MM.1S (cell line): ENCODE measurements around the gene NDUFAF4.

Experiments
- DNase-seq: peaks from one replicate; pipeline ENCODE4 v3.0.0-alpha.2; 2015
- H2AFZ ChIP-seq: fragments of 300-600 bp; sonication (generic); 2 replicates; pipeline ENCODE4 v1.6.0; 2016; ENCODE audit warnings: antibody characterized with exemption, low read length
- H3F3A ChIP-seq: fragments of 300-600 bp; sonication (generic); 2 replicates; pipeline ENCODE4 v1.6.1; 2016; ENCODE audit warnings: mild to moderate bottlenecking, antibody characterized with exemption, low read length, moderate library complexity, mixed read lengths; ENCODE audit not compliant: insufficient read depth
- H3K27ac ChIP-seq: fragments of 300-600 bp; sonication (generic); 2 replicates; pipeline ENCODE4 v1.5.1; 2016; ENCODE audit warnings: mild to moderate bottlenecking, low read length
- H3K27me3 ChIP-seq: fragments of 300-600 bp; sonication (generic); replicated peaks from 2 replicates; pipeline ENCODE4 v1.6.0; 2016; ENCODE audit warnings: low read length; ENCODE audit not compliant: insufficient read depth
- H3K36me3 ChIP-seq: fragments of 300-600 bp; sonication (generic); replicated peaks from 2 replicates; pipeline ENCODE4 v1.6.1; 2016; ENCODE audit warnings: mild to moderate bottlenecking, low read length, mixed read lengths; ENCODE audit not compliant: insufficient read depth
- H3K4me1 ChIP-seq: fragments of 300-600 bp; sonication (generic); 2 replicates; pipeline ENCODE4 v1.6.1; 2016; ENCODE audit warnings: low read length, mixed read lengths
- H3K4me2 ChIP-seq: fragments of 300-600 bp; sonication (generic); 2 replicates; pipeline ENCODE4 v1.6.0; 2016; ENCODE audit warnings: low read depth, low read length
- H3K4me3 ChIP-seq: fragments of 300-600 bp; sonication (generic); 2 replicates; pipeline ENCODE4 v1.5.1; 2016; ENCODE audit warnings: low read length, mixed read lengths
- H3K79me2 ChIP-seq: fragments of 300-600 bp; sonication (generic); 2 replicates; pipeline ENCODE4 v1.6.1; 2016; ENCODE audit warnings: mixed run types, low read length, mixed read lengths
- H3K9ac ChIP-seq: fragments of 300-600 bp; sonication (generic); 2 replicates; pipeline ENCODE4 v1.6.1; 2016; ENCODE audit warnings: low read length, mixed read lengths
- H3K9me2 ChIP-seq: fragments of 300-600 bp; sonication (generic); replicated peaks from 2 replicates; pipeline ENCODE4 v1.6.1; 2016; ENCODE audit warnings: mild to moderate bottlenecking, low read length, mixed read lengths; ENCODE audit not compliant: insufficient read depth
- H3K9me3 ChIP-seq: fragments of 300-600 bp; sonication (generic); replicated peaks from 2 replicates; pipeline ENCODE4 v1.6.1; 2016; ENCODE audit warnings: mild to moderate bottlenecking, low read length, mixed read lengths; ENCODE audit not compliant: insufficient read depth
- H4K20me1 ChIP-seq: fragments of 300-600 bp; sonication (generic); 2 replicates; pipeline ENCODE4 v1.6.1; 2016; ENCODE audit warnings: mild to moderate bottlenecking, low read length, moderate library complexity, mixed read lengths; ENCODE audit not compliant: insufficient read depth
- EZH2 ChIP-seq: fragments of 300-600 bp; sonication (generic); optimal IDR thresholded peaks from 2 replicates; pipeline ENCODE3; 2017; ENCODE audit warnings: low read depth, mild to moderate bottlenecking, antibody characterized with exemption, low read length, mixed read lengths
- EZH2phosphoT487 ChIP-seq: fragments of 300-600 bp; sonication (generic); IDR thresholded peaks from 2 replicates; pipeline ENCODE4 v1.6.1; 2018; ENCODE audit warnings: antibody characterized with exemption, low read length
- TF ChIP-seq, protein P1 (sequence below): fragments of 300-600 bp; sonication (generic); IDR thresholded peaks from 2 replicates; pipeline ENCODE4 v1.5.1; 2016; ENCODE audit warnings: antibody characterized with exemption, low read length, mixed read lengths

The NDUFAF4 gene

GRCh38 chr6:96851858-96852257 is 45.8 kb downstream of the NDUFAF4 start:
- TF ChIP-seq, protein P1, sequence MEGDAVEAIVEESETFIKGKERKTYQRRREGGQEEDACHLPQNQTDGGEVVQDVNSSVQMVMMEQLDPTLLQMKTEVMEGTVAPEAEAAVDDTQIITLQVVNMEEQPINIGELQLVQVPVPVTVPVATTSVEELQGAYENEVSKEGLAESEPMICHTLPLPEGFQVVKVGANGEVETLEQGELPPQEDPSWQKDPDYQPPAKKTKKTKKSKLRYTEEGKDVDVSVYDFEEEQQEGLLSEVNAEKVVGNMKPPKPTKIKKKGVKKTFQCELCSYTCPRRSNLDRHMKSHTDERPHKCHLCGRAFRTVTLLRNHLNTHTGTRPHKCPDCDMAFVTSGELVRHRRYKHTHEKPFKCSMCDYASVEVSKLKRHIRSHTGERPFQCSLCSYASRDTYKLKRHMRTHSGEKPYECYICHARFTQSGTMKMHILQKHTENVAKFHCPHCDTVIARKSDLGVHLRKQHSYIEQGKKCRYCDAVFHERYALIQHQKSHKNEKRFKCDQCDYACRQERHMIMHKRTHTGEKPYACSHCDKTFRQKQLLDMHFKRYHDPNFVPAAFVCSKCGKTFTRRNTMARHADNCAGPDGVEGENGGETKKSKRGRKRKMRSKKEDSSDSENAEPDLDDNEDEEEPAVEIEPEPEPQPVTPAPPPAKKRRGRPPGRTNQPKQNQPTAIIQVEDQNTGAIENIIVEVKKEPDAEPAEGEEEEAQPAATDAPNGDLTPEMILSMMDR = no peak
- TF ChIP-seq EZH2 (no peak), EZH2phosphoT487 (no peak)
- DNase-seq = no peak
- Histone ChIP-seq H3K79me2 (no peaks in the 10 kb centered on the region), H3K27me3 (no peaks in the 10 kb centered on the region), H3F3A (no peaks in the 10 kb centered on the region), H3K4me3 (no peak overlapping the region), H4K20me1 (no peaks in the 10 kb centered on the region), H3K9me3 (no peaks in the 10 kb centered on the region), H2AFZ (no peak overlapping the region), H3K27ac (no peak overlapping the region), H3K9ac (no peak overlapping the region), H3K4me2 (no peak overlapping the region), H3K4me1 (no peaks in the 10 kb centered on the region), H3K9me2 (no peaks in the 10 kb centered on the region), H3K36me3 (no peaks in the 10 kb centered on the region)

- Histone ChIP-seq H3K9me3 (no peaks in the 10 kb centered on the region), H4K20me1 (no peaks in the 10 kb centered on the region), H3K9me2 (no peaks in the 10 kb centered on the region), H3K27me3 (no peaks in the 10 kb centered on the region), H3F3A (no peaks in the 10 kb centered on the region), H3K27ac (no peak overlapping the region), H3K79me2 (no peaks in the 10 kb centered on the region), H3K4me3 (no peak overlapping the region), H3K4me1 (no peaks in the 10 kb centered on the region), H3K9ac (no peak overlapping the region), H3K36me3 (no peaks in the 10 kb centered on the region), H3K4me2 (no peak overlapping the region), H2AFZ (no peak overlapping the region)
- DNase-seq = no peak
- TF ChIP-seq EZH2phosphoT487 = no peak
- TF ChIP-seq EZH2 = no peak
- TF ChIP-seq, protein P1 = no peak
Observed at GRCh38 chr6:96849615-96850014, 48.1 kb downstream of the NDUFAF4 start.

GRCh38 chr6:96844530-96844929 is 53.2 kb downstream of the NDUFAF4 start:
- H3K9ac ChIP-seq = no peak overlapping the region
- H3K9me2 ChIP-seq = no peaks in the 10 kb centered on the region
- no peak for DNase-seq
- H3K4me3 ChIP-seq = no peak overlapping the region
- no peak for TF ChIP-seq EZH2phosphoT487
- TF ChIP-seq, protein P1 = no peak
- TF ChIP-seq EZH2 = no peak
- no peaks in the 10 kb centered on the region for H3F3A ChIP-seq
- no peaks in the 10 kb centered on the region for H3K79me2 ChIP-seq
- no peaks in the 10 kb centered on the region for H3K4me1 ChIP-seq
- no peak overlapping the region for H2AFZ ChIP-seq
- no peaks in the 10 kb centered on the region for H3K36me3 ChIP-seq
- H3K4me2 ChIP-seq = no peak overlapping the region
- H3K27me3 ChIP-seq = no peaks in the 10 kb centered on the region
- H3K27ac ChIP-seq = no peak overlapping the region
- H4K20me1 ChIP-seq = no peaks in the 10 kb centered on the region
- H3K9me3 ChIP-seq = no peaks in the 10 kb centered on the region
